ENCODE results near the gene LAMA2. TPM values are rescaled to one million over a fixed set of nuclear protein-coding genes. Genes with fewer than 3 reads are reported as not detected.

The LAMA2 gene
- total RNA-seq, 1 donor from 2014 or later: 1.8 TPM

DNA sequence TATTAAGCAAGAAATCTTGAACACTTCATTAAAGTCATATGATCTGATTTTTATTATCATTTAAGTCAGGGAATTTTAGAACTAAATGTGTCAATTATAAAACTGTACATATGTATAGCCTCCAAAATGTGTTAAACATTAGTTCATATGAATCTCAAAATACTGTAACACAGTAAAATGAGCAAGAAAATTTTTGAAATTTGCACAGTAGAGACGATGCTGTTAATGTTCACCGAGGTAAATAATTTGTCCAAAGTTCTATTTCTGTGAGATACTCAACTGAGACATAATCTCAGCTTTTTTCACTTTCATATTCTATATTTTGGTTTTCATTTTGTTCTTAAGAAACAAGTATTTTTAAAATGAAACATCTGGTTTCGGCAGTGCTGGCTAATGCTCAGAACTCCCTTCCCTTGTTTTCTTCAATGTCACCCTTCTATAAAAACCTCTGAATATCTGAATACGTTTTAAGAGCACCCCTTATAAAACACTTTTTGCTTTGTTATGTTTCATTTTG, 353.1 kb downstream of the LAMA2 start:
- no peak overlapping the region for H3K4me2 ChIP-seq (ENCODE audit: low read length)
- H3K79me2 ChIP-seq (ENCODE audit: insufficient read depth, low read length): no peaks in the 10 kb centered on the region
- TF ChIP-seq, protein P1, sequence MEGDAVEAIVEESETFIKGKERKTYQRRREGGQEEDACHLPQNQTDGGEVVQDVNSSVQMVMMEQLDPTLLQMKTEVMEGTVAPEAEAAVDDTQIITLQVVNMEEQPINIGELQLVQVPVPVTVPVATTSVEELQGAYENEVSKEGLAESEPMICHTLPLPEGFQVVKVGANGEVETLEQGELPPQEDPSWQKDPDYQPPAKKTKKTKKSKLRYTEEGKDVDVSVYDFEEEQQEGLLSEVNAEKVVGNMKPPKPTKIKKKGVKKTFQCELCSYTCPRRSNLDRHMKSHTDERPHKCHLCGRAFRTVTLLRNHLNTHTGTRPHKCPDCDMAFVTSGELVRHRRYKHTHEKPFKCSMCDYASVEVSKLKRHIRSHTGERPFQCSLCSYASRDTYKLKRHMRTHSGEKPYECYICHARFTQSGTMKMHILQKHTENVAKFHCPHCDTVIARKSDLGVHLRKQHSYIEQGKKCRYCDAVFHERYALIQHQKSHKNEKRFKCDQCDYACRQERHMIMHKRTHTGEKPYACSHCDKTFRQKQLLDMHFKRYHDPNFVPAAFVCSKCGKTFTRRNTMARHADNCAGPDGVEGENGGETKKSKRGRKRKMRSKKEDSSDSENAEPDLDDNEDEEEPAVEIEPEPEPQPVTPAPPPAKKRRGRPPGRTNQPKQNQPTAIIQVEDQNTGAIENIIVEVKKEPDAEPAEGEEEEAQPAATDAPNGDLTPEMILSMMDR (IDR thresholded peaks at IDR 0.05; ENCODE audit: insufficient read depth, low read depth, low read length): no peak
- TF ChIP-seq EZH2 (IDR thresholded peaks at IDR 0.05; ENCODE audit: insufficient read depth, low read length): no peak
- H3K27ac Mint-ChIP-seq (ENCODE audit: unreplicated experiment): no peak overlapping the region
- no peak overlapping the region for H3K4me3 ChIP-seq (ENCODE audit: insufficient read depth, low read depth, low read length)
- no peaks in the 10 kb centered on the region for H3K36me3 Mint-ChIP-seq (ENCODE audit: low read depth, unreplicated experiment)
- H3K4me3 Mint-ChIP-seq (ENCODE audit: unreplicated experiment): no peak overlapping the region
- H3K36me3 ChIP-seq (ENCODE audit: insufficient read depth, low read length): no peaks in the 10 kb centered on the region
- H3K9me3 Mint-ChIP-seq (ENCODE audit: unreplicated experiment): no peaks in the 10 kb centered on the region
- no peaks in the 10 kb centered on the region for H4K20me1 ChIP-seq (ENCODE audit: insufficient read depth, low read length)
- no peak overlapping the region for H2AFZ ChIP-seq (ENCODE audit: low read depth, low read length)
- H3K27me3 Mint-ChIP-seq (ENCODE audit: low read depth, unreplicated experiment): no peaks in the 10 kb centered on the region
- H3K9ac ChIP-seq (ENCODE audit: low read length): no peak overlapping the region
- H3K9me3 ChIP-seq (ENCODE audit: insufficient read depth, low read depth, low read length): no peaks in the 10 kb centered on the region
- no peak overlapping the region for H3K27ac ChIP-seq (ENCODE audit: low read depth, low read length)
- no peak for FAIRE-seq
- no peaks in the 10 kb centered on the region for H3K27me3 ChIP-seq (ENCODE audit: insufficient read depth, low read length)
- H3K4me1 Mint-ChIP-seq (ENCODE audit: low read depth, unreplicated experiment): no peaks in the 10 kb centered on the region
- no peak for DNase-seq (ENCODE audit: low read depth)
- no peaks in the 10 kb centered on the region for H3K4me1 ChIP-seq (ENCODE audit: insufficient read depth, low read length)

DNA sequence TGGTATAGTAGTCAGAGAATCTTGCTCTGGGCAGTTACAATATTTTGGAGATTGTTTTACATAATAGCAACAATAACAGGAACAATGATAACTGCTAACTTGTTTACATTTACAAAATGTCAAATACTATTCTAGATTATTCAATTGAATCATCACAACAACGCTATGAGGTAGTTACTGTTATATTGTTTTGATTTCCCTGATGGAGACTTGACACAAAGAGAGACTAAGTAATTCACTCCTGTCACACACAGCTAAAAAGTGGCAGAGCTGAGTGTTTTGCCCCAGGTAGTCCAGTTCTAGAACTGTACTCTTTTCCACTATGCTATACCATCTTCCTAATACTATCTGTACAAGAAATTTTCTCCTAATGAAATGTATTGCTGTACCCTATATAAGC, 356.1 kb downstream of the LAMA2 start:
- Mint-ChIP-seq H3K9me3 (ENCODE audit: unreplicated experiment) (no peaks in the 10 kb centered on the region), H3K27me3 (ENCODE audit: low read depth, unreplicated experiment) (no peaks in the 10 kb centered on the region), H3K36me3 (ENCODE audit: low read depth, unreplicated experiment) (no peaks in the 10 kb centered on the region), H3K27ac (ENCODE audit: unreplicated experiment) (no peak overlapping the region), H3K4me1 (ENCODE audit: low read depth, unreplicated experiment) (no peaks in the 10 kb centered on the region), H3K4me3 (ENCODE audit: unreplicated experiment) (no peak overlapping the region)
- Histone ChIP-seq H3K36me3 (ENCODE audit: insufficient read depth, low read length) (no peaks in the 10 kb centered on the region), H3K27me3 (ENCODE audit: insufficient read depth, low read length) (no peaks in the 10 kb centered on the region), H2AFZ (ENCODE audit: low read depth, low read length) (no peak overlapping the region), H4K20me1 (ENCODE audit: insufficient read depth, low read length) (no peaks in the 10 kb centered on the region), H3K4me2 (ENCODE audit: low read length) (no peak overlapping the region), H3K9ac (ENCODE audit: low read length) (no peak overlapping the region), H3K79me2 (ENCODE audit: insufficient read depth, low read length) (no peaks in the 10 kb centered on the region), H3K4me1 (ENCODE audit: insufficient read depth, low read length) (no peaks in the 10 kb centered on the region), H3K4me3 (ENCODE audit: insufficient read depth, low read depth, low read length) (no peak overlapping the region), H3K27ac (ENCODE audit: low read depth, low read length) (no peak overlapping the region), H3K9me3 (ENCODE audit: insufficient read depth, low read depth, low read length) (no peaks in the 10 kb centered on the region)
- DNase-seq (ENCODE audit: low read depth): no peak
- TF ChIP-seq EZH2 (IDR thresholded peaks at IDR 0.05; ENCODE audit: insufficient read depth, low read length): no peak
- TF ChIP-seq, protein P1 (IDR thresholded peaks at IDR 0.05; ENCODE audit: insufficient read depth, low read depth, low read length): no peak
- no peak for FAIRE-seq

DNA sequence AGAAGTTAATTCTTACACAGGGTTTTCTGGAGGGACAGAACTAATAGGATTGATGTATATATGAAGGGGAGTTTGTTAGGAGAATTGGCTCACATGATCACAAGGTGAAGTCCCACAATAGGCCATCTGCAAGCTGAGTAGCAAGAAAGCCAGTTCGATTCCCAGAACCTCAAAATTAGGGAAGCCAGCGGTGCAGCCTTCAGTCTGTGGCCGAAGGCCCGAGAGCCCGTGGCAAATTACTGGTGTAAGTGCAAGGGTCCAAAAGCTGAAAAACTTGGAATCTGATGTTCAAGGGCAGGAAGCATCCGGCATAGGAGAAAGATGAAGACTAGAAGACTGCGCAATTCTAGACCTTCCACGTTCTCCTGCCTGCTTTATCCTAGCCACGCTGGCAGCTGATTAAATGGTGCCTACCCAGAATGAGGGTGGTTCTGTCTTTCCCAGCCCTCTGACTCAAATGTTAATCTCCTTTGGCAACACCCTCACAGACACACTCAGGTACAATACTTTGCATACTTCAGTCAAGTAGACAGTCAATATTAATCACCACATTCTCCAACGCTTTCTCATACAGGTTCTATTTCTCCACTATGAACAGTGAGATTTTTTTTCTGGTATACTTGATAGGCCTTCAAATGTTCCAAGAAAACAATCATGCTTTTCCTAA, 357.0 kb downstream of the LAMA2 start:
- Mint-ChIP-seq H3K27ac (ENCODE audit: unreplicated experiment) (no peak overlapping the region), H3K9me3 (ENCODE audit: unreplicated experiment) (no peaks in the 10 kb centered on the region), H3K27me3 (ENCODE audit: low read depth, unreplicated experiment) (no peaks in the 10 kb centered on the region), H3K36me3 (ENCODE audit: low read depth, unreplicated experiment) (no peaks in the 10 kb centered on the region), H3K4me1 (ENCODE audit: low read depth, unreplicated experiment) (no peaks in the 10 kb centered on the region), H3K4me3 (ENCODE audit: unreplicated experiment) (no peak overlapping the region)
- TF ChIP-seq, protein P1 (IDR thresholded peaks at IDR 0.05; ENCODE audit: insufficient read depth, low read depth, low read length): no peak
- TF ChIP-seq EZH2 (IDR thresholded peaks at IDR 0.05; ENCODE audit: insufficient read depth, low read length): no peak
- H3K36me3 ChIP-seq (ENCODE audit: insufficient read depth, low read length): no peaks in the 10 kb centered on the region
- no peak overlapping the region for H3K4me3 ChIP-seq (ENCODE audit: insufficient read depth, low read depth, low read length)
- no peak overlapping the region for H3K9ac ChIP-seq (ENCODE audit: low read length)
- no peak overlapping the region for H3K27ac ChIP-seq (ENCODE audit: low read depth, low read length)
- no peaks in the 10 kb centered on the region for H4K20me1 ChIP-seq (ENCODE audit: insufficient read depth, low read length)
- no peak overlapping the region for H2AFZ ChIP-seq (ENCODE audit: low read depth, low read length)
- FAIRE-seq: no peak
- H3K4me1 ChIP-seq (ENCODE audit: insufficient read depth, low read length): no peaks in the 10 kb centered on the region
- H3K9me3 ChIP-seq (ENCODE audit: insufficient read depth, low read depth, low read length): no peaks in the 10 kb centered on the region
- H3K27me3 ChIP-seq (ENCODE audit: insufficient read depth, low read length): no peaks in the 10 kb centered on the region
- no peaks in the 10 kb centered on the region for H3K79me2 ChIP-seq (ENCODE audit: insufficient read depth, low read length)
- no peak overlapping the region for H3K4me2 ChIP-seq (ENCODE audit: low read length)
- no peak for DNase-seq (ENCODE audit: low read depth)
